CD4-positive, alpha-beta T cell treated with Interferon gamma for 1 hour (primary cell): Measurements from ENCODE around the gene DHX58.
"Not testable (repeated sequence)": the region's sequence is repeated elsewhere in the genome, so short reads cannot be mapped to it uniquely, and the experiment has no call there.

ENCODE experiments used
- DNase-seq: peaks from one replicate; pipeline ENCODE4 v3.0.0-alpha.2; 2020

The DHX58 gene

DNA sequence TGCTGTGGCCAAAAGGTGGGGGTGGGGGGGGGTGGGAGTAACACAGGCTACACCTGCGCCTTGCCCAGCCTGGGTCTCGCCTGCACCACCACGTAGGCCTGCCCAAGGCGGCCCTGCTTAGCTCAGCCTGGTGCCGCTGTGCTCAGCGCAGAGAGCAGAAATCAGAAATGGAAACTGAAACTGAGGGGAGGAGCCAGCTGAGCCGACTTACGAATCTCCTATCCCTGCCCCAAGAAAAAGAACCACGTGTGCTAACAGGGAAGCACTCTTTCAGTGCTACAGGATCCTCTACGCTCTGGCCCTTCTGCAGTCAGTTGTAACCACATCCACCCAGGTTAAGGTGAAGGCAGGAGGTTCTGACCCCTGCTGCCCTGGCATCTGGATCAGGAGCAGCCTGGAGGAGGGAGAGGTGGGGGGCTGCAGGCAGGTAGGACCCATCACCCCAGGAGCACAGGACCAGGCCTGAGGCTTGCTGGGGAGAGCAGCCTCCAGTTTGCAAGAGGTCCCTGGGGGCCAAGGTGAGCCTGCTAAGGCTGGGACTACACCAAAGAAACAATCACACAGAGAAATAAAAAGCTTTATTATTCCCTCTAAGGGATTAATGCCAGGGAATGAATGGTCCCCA is at the start of gene DHX58:
Gene DHX58, minus strand, starts transcription at position 163 of the 625 bp plus-strand sequence. CDS start 822 bp downstream, outside the sequence.
- peak; percentile 81 for DNase-seq

DNA sequence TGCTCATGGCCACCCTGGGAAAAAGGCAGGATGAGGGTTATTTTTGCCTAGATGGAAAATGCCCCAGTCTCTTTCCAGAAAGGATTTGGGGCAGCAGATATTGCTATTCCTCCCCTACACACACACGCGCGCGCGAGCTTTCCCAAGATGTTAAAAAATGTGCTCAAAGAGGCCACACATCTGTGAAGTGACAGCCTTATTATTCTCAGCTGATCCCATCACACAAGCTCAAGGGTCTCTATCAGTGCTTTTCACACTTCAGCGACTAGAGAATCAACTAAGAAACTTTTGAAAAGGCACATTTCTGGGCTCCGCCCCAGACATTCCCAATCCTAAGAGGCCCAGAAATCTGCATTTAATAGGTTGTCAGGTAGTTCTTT is 48.0 kb upstream of the DHX58 start:
- DNase-seq, result no peak

DNA sequence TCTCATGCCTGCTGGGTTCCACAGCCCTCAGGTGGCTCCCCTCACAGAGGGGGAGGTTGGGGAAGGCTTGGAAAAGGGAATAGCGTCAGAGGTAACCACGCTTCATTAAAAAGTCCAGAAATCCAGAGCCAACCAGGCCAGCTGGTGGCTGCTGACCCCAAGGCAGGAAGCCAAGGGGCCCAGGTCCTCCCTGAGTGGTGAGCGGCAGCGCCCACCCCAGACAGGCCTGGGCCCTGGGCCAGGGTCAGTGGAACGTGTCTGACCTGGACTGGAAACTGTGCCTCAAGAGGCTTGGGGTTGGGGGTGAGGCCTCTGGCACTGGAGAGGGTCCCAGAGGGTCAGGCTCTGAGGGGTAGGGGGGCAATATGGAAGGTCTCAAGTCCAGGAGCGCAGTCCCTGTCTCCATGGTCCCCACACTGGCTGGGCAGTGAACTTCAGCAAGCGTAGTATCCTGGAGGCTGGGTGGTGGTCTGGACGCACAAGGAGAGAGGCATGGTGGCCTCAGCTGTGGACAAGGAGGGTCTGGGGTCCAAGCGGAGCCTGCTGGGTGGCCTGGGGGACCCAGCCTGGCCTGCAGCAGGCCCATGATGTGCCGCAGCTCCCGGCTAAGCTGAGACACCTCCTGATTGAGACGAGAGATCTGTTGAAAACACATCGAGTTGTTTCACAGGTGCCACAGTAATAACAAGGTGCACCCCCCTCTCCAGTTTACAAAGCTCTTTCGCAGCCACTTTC is 47.4 kb upstream of the DHX58 start:
- DNase-seq, result no peak

GRCh38 chr17:42155614-42156045 is 43.1 kb upstream of the DHX58 start:
- DNase-seq, result no peak

GRCh38 chr17:42153919-42154742 is 41.6 kb upstream of the DHX58 start:
- peak; percentile 29 for DNase-seq

DNA sequence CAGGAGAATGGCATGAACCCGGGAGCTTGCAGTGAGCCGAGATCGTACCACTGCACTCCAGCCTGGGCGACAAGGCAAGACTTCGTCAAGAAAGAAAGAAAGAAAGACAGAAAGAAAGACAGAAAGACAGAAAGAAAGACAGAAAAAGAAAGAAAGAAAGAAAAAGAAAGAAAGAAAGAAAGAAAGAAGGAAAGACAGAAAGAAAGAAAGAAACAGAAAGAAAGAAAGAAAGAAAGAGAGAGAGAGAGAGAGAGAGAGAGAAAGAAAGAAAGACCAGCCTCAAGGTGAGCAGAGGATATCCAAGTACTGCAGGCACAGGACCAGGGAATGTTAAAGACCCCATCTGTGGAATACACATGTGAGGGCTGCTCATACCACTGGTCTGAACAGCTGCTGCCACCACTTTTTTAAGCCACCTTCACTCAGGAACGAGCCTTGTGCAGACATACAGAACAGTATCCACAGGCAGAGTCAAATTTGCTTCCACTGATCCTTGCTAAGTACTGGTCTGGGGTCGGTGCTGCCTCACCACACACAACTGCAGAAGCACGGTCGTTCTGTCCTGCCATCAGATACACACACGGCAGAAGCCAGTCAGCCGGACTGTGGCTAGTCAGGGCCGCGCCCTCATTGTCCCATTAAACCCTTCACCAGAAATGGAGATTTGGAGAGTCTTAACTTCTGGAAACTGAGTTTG is 34.5 kb upstream of the DHX58 start:
- DNase-seq, result no peak

- not testable (repeated sequence) for DNase-seq
These were observed 30.6 kb upstream of the DHX58 start for GRCh38 chr17:42143138-42143537.

GRCh38 chr17:42142371-42142896 is 29.9 kb upstream of the DHX58 start:
- no peak for DNase-seq

GRCh38 chr17:42141382-42141781 is 28.9 kb upstream of the DHX58 start:
- no peak for DNase-seq

- not testable (repeated sequence) for DNase-seq
These were observed 28.2 kb upstream of the DHX58 start for GRCh38 chr17:42140690-42141089.

- no peak for DNase-seq
These were observed 26.4 kb upstream of the DHX58 start for GRCh38 chr17:42138749-42139492.

GRCh38 chr17:42136654-42137051 is 24.1 kb upstream of the DHX58 start:
- no peak for DNase-seq

GRCh38 chr17:42135664-42136653 is 23.4 kb upstream of the DHX58 start:
- DNase-seq, result peak; percentile 34

DNA sequence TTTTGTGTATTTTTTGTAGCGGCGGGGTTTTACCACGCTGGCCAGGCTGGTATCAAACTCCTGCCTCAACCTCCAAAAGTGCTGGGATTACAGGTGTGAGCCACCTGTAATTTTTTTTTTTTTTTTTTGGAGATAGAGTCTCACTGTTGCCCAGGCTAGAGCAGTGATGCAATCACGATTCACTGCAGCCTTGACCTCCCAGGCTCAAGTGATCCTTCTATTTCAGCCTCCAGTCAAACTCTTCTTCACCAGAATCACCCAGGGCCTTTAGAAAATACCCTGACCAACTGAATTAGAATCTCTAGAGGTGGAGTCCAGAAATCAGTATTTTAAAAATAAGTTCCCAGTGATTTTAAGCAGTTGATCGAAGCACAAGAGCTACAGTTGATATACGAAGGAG is 22.6 kb upstream of the DHX58 start:
- no peak for DNase-seq

- DNase-seq, result peak; percentile 68
These were observed 21.0 kb upstream of the DHX58 start for GRCh38 chr17:42133461-42134041.

DNA sequence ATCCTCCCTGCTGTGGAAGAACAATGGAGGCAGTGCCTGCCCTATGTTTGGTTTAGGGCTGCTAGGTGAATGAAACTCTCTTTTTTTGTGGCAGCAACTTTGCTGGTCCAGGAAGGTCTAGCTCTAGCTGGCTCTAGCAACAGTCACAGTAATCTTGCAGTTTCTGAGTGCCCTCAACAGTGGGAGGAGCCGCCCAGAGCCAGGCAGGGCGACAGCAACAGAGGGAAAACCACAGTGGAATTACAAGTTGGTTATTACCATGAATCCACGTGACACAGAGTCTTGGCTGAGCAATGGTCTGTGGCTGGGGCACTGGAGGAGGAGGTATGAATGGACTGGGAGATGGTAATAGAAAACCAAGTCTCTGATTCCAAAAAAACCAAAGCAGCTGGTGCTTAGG is 20.4 kb upstream of the DHX58 start:
- DNase-seq, result peak; percentile 28

DNA sequence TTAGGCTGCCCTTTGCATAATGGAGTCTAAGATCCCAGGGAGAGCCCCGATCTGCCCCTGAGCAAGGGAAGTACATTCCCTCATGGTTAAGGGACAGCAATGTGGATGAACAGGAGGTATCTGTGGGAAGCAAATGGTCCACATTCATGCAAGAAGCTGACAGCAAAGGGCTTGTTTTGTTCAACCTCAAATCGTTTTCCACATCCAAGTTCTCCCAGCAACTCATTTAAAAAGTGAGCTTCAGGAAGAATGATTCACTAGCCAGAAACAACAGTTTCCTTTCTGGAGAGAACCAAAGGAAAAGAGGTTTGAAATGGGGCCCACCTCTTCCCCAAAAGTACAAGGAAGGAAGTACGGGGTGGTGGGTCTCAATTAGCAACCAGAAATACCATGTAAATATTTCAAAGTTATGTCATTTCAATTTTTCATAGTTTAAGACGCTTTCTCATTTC is 19.5 kb upstream of the DHX58 start:
- no peak for DNase-seq

GRCh38 chr17:42131232-42131631 is 18.7 kb upstream of the DHX58 start:
- no peak for DNase-seq

GRCh38 chr17:42130310-42130936 is 17.9 kb upstream of the DHX58 start:
- no peak for DNase-seq
